GM12801 (cell line): Measurements from ENCODE around the gene SLC36A4.

Experiments used
- CTCF ChIP-seq: IDR thresholded peaks from one replicate; pipeline ENCODE4 v1.5.1; 2011; ENCODE audit warnings: control low read depth; ENCODE audit not compliant: insufficient read length; ENCODE audit errors: extremely low read depth

The SLC36A4 gene

GRCh38 chr11:93133488-93134109 lies 64.2 kb downstream of the SLC36A4 start:
- TF ChIP-seq CTCF = no peak

- TF ChIP-seq CTCF = no peak
Observed at GRCh38 chr11:93132836-93133235, 65.0 kb downstream of the SLC36A4 start.

DNA sequence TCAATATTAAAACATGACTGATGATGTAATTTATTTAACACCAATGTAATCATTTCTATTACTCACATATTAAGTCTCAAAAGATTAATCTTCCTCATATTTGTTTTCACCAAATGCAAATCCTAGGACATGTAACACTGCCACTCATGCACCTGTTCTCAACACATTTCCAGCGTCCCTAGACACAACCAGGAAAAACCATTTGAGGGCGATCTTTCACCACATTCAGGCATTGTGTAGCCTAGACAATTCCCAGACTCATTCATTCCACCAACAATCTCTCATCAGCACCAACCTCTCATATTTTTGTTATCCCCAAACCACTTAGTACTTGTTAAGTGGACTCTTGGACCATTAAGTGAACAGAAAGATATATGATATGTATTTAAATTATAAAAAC lies 66.1 kb downstream of the SLC36A4 start:
- TF ChIP-seq CTCF = no peak

DNA sequence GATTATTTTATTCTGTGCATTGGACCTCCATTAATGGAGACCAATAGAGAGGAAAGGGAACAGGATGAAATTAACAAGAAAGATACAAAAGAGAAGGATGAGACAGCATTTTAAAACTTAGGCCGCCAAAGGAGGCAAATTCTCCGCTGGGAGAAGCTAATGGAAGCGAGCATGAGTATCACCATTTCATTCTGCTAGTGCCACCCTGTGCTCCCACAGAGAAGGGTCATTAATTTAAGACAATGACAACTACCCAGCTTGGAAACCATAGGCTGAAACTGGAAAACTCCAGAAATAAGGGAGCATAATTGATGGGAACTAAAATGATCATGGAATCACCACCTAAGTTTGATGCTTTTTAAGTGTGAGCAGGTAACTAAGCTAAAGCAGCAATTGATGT lies 69.2 kb downstream of the SLC36A4 start:
- no peak for TF ChIP-seq CTCF

DNA sequence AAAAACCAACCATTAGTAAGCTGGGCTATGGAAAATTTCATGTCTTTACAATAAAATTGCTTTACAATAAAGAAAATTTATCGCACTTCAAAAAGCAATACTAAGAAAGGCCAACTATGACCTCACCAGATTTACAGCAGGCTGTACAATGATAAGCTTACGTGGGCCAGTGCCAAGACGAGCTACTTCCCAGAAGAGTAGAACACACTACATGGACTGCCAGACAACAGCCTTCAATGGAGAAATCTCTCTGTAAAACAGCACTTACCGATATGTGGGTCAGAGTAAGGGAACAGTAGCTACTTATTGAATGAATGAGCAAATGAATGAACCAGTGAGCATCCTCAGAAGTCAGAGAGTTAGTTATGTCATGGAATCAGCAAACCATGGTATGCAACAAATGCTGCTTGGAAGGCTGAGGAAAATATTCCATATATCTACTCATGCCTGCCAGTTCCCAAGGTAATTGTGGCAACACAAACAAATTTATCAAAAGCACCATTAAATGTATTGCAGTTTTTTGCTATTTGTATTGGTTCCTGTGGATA lies 74.4 kb downstream of the SLC36A4 start:
- TF ChIP-seq CTCF = no peak

GRCh38 chr11:93122535-93123235 lies 75.1 kb downstream of the SLC36A4 start:
- TF ChIP-seq CTCF = no peak

- no peak for TF ChIP-seq CTCF
Observed at GRCh38 chr11:93118276-93118675, 79.5 kb downstream of the SLC36A4 start.
